DMS 273 (cell line): ENCODE data around the gene GCNA.

Experiments used
- DNase-seq: peaks from one replicate; lab custom pipeline; 2025; ENCODE audit not compliant: unreplicated experiment; lab: John Stamatoyannopoulos, UW

The GCNA gene

GRCh38 chrX:71578253-71579135 lies at the start of gene GCNA:
TSS of gene GCNA (plus strand) at chrX:71578437. CDS start at chrX:71580822, 2,385 bp downstream.
- DNase-seq: no peak

DNA sequence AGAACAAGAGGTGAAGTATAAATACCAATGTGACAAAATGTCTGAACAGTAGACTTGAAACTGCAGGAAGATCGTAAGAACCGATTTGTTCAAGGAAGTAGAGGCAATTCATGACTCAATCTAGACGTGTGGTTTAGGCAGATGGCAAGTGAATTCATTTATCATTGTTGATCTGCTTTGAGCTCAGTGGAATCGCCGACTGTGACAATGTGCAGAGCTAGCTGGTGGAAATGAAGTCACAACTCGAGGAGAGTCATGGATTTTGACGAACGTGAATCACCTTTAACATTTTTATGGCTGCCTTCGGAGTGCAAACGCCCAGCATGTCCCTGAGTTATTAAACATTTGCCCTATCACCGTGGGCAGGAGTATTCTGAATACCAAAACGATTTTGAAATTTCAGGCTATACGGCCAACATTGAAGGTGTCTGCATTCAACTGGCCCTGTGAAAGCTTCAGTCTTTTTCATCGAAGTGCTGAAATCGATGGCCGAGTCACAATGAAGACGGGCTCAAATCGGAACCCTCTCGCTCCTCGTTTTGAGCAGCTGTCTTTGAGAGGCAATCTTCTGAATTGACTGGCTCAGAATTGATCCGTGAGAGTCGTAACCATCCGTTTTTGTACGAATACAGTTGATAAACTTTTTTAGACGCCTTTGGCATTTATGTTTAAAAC lies 46.0 kb upstream of the GCNA start:
- DNase-seq: peak; percentile 69

DNA sequence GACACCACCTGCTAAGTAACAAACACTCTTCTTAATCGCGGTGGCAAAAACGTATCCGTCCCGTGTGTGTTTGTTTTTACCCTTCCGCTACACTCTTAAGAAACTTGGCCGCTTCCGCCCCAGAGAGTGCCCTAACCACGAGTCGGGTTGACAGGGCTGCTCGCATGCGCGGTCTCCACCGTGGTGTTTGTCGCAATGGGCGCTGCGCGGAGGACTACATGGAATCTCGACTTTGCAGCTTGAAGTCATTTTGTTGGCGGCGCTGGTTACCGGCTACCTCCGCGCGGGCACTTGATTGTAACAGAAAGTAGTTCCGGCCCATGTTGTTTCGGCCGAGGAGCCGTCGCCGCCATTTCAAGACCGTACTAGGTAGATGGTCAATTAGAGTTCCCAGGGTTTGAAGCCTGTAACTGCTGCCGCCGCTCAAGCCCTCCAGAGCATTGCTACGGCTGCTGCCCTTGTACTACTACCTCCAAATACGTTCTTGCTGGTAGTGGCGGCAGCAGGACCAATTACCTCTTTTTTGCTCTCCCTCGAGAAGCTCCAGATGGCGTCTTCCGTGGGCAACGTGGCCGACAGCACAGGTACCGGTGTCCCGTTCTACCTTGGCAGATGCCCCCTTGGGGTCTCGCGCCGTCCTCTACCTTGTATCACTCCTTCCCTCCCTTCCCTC lies 45.3 kb upstream of the GCNA start, which contains the start of gene OGT:
Gene OGT, plus strand, starts transcription at position 352 of the 673 bp plus-strand sequence. Its CDS starts 196 bp downstream, at position 548.
- peak; percentile 98 for DNase-seq

- peak; percentile 65 for DNase-seq
Measured at GRCh38 chrX:71533516-71533850, 44.8 kb upstream of the GCNA start.

GRCh38 chrX:71533851-71534561 lies 44.2 kb upstream of the GCNA start:
- peak; percentile 73 for DNase-seq

DNA sequence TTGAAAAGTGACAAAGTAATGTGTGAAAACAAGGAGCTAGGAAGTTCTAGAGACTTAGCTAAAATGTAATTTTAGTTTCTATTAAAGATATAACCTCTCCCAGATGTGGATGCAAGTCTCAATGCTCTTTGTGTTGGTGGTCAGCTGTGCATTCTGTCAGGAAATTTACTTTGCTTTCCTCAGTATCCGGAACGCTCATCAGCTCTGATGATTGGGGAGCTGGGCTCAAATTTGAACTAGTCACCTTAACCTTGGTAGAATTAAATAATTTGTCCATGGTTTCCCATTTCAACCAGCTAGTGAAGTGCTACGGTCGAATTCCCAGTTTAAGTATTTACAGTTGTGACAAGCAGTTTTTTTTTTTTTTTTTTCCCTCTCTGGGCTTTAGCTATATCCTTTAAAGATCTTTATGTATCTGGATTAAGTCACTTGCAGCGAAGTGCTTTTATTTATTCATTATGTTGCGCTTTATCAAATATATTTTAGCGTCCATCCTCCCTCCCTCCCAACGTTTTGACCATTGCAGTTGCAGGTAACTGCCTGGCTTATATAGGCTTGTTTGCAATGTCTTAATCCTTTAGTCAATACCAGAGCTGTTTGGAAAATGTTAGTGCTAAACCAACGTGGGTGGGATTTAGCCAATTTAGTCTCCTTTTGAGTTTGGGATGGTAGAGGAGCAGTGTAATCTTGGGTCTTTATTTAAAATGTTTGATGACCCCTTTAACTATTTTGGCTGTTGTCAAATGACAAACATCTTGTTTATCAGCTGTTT lies 43.3 kb upstream of the GCNA start:
- DNase-seq: peak; percentile 29

DNA sequence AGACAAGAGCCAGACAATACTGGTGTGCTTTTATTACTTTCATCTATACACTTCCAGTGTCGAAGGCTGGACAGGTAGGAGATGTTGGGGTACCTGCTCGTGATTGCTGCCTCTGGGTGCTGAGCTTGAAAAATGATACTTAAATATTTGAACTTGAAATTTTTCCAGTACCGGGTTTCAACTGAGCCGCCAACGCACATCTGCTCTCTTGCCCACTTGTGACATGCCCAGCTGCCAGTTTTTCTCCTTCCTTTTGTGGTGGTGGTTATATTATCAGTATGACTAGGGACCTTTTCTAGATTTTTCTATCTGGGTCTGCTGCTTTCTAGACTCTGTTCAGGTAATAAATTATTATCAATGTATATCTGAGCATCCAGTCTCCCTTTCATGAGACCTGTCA lies 42.0 kb upstream of the GCNA start:
- DNase-seq: peak; percentile 69

DNA sequence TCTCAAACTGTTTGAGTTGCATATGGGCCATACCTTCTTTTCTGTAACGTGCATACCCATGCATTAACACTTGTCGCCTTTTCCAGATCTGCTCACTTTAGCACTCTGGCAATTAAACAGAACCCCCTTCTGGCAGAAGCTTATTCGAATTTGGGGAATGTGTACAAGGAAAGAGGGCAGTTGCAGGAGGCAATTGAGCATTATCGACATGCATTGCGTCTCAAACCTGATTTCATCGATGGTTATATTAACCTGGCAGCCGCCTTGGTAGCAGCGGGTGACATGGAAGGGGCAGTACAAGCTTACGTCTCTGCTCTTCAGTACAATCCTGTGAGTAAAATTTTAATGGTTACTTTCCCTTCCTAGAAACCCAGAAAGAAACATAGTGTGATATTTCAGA lies 40.5 kb upstream of the GCNA start:
- no peak for DNase-seq

- no peak for DNase-seq
Measured at GRCh38 chrX:71540801-71541200, 37.4 kb upstream of the GCNA start.

- no peak for DNase-seq
Measured at GRCh38 chrX:71541210-71542022, 36.8 kb upstream of the GCNA start.

DNA sequence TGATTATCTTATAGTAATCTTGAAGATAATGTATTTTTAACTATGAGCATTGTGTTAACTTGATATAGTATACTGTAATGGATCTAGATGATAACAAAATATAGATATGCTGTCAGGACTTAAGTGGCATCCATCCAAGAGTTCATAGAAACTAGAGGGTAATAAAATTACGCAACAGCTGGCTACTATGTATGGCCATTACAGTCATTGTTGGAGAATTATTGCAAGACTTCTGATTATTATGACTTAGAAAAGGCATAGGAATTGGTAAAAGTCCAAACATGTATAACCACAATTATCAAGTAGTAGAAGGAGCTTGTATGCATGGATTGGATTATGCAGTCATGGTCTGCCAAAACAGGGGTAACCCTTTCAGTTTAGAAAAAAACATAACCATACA lies 35.8 kb upstream of the GCNA start:
- peak; percentile 19 for DNase-seq

DNA sequence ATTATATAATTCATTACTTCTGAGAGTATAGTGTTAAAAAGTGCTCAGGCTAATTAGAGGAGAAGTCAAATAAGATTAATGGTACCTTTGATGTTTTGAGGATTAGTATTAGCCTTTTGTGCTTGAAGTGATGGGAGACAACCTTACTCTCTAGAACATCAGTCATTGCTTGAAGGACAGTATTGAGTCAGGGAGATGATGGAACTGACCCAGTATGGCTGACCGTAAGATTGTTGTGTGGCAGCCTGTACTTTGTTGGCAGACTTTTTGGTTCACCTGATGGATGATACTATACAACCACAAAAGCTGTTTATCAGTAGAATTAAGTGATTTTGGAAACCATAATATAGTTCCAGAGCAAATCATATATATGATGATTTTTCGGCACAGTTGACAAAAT lies 35.4 kb upstream of the GCNA start:
- DNase-seq: no peak

DNA sequence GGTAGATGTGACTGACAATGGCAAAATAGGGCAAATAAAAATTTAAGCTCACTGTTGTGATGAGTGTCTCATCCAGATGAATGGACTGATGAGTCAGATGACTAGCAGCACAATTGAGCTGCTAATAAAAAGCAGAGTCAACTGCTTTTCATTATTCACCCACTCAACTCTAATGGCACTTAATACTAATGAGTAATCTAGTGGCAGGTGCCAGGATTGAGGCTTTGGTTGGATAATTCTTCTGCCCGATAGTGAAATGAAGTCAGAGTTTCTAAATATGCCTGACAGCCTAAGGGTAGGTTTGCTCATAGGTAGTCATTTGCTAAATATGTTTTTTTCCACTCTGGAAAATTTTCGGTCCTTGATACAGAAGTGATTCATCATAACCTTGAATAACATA lies 34.9 kb upstream of the GCNA start:
- DNase-seq: no peak

DNA sequence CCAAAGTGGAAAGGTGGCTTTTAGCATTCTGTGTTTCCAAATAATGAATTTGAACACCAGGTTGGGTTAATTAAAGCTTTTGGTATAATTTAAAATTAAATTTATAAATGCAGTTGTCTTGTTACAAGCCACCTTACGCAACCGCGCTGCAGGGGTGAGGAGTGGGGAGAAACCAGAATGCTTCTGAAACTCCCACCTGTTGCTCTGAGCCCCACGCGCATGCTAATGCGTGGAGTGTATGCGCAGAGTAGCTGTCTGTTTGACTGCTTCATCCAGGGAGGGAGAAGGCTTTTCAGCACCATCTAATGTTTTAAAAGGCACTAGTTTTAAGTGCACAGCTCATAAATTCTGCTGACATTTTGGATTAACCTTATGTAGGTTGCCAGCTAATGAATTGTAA lies 32.9 kb upstream of the GCNA start:
- DNase-seq: no peak

GRCh38 chrX:71546879-71547278 lies 31.4 kb upstream of the GCNA start:
- DNase-seq: no peak

DNA sequence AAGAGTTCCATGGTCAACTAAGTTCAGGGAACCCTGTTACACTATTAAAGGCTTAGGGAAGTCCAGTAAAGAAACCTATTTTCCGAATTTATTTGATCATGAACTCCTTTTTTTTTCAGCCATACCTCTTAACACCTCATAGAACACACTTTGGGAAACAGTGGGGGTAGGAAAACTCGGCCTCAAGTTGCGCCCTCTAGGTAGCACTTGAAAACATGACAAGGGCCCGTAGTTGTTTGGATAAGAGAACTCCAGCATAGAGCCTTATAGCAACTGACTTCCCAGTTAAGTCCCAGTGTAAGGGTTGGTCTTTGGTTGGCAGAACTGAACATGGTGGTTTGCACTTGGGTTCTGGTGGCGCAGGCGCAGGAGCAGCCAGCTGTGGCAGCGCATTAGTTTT lies 30.9 kb upstream of the GCNA start:
- no peak for DNase-seq

GRCh38 chrX:71549986-71550385 lies 28.3 kb upstream of the GCNA start:
- DNase-seq: no peak

- DNase-seq: no peak
Measured at GRCh38 chrX:71550578-71550977, 27.7 kb upstream of the GCNA start.

DNA sequence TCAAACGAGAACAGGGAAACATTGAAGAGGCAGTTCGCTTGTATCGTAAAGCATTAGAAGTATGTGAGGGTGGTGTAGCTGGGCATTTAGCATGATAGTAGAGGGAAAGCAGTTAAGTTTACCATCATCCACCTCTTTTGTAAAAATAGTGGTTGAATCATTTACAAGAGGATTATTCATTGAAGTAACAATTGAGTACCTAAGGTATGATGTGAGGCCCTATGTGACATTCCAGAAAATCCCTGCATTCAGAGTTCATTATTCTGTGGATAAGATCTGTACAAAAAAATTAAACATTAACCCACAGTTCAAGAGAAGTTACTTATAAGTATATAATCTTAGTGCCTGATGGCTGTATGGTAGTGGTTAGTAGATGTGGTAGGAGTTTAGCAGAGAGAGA lies 22.2 kb upstream of the GCNA start:
- DNase-seq: no peak

- no peak for DNase-seq
Measured at GRCh38 chrX:71558920-71559319, 19.3 kb upstream of the GCNA start.
